Stimulated activated CD4-positive, alpha-beta T cell treated with anti-CD3 and anti-CD28 coated beads, Interleukin-15, amount 100 ng/mL, for 24 hours (primary cell): Measurements from ENCODE around the gene DUXB.

Experiments used
- DNase-seq: peaks from one replicate; pipeline ENCODE4 v3.0.0-alpha.2; 2020

Gene DUXB, protein sequence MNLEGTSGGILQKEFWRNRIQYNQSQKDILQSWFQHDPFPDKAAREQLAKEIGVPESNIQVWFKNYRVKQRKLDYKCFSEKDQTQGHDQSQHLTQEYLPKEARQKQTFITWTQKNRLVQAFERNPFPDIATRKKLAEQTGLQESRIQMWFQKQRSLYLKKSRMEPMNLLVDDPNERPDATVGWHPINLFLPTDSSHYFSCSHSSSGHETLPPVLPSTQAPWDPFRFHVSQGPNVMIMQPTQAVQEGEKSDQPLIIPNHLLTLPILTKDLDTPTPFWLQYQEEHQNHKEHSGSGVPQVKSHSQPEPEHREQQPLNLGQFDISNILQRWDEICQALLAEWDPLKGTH

DNA sequence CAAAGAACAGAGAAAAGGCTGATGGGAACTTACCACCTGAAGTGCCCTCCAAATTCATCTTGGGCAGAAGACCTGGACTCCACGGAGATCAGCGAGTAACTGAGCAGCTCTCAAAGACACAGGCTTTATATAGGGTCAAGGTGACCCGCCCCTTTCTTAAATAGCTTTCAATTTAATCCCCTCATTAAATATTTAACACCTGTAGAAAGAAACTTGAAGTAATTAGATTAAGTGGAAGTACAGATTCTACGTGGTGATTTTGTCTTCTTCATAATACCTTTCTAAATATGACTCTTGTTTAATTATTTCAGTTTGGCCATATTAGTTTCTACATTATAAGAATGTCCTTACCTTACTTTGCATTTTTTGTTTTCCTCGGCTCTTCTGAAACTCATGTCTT is at the start of gene DUXB:
TSS of gene DUXB (minus strand) at position 101 of the 400 bp plus-strand sequence. CDS start at position 58, 43 bp downstream.
- no peak for DNase-seq

DNA sequence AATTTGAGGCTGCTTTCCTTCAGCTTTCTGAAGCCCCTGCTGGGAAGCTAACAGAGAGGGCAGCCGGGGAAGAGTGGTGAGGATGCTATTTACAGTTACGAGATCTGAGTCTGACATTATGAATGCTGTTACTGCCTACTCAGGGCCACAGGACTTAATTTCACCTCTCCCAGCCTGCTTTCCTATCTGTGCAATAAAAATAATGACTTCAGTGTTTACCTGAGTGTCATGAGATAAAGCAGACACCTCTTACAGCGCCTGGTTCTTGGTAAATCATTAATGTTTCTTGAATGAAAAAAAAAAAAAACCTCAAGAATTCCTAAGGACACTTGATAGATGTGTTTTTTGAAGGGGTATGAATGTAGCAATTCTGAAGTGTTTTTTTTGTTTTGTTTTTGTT is 49.3 kb upstream of the DUXB start:
- DNase-seq: no peak

DNA sequence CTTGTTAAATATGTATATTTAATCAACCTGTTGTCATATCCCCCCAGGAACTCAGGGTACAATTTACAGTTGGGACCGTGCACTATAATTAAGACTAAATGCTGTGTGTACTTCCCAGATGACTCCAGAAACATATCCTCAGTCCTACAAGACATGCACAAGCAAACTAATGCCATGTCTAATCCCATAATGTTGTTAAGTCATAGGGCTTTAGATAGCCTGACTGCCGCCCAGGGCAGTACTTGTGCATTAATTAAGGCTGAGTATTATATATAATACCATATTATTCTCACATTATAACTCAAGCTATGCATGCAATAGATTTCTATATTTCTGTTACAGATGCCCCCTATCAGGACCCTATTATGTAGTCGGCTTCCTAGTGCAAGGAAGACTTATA is 45.1 kb upstream of the DUXB start:
- DNase-seq: no peak

DNA sequence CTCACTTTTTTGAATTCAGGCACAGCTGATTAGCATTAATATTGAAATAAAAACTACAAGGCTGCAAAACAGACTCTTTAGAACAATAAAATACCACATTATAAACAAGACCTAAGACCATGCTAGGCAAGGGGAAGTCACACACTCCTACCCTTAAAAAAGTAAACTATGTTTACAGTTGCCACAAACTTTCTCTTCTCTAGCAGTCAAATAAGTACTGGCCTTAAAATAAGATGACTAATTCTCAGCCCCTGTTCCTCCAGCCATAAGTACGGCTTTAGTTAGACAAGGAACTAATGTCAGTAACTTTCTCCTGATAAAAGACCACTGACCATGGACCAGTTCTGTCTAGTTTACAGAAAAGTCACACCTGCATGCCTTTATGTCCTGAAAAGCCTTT is 44.6 kb upstream of the DUXB start:
- DNase-seq: no peak

DNA sequence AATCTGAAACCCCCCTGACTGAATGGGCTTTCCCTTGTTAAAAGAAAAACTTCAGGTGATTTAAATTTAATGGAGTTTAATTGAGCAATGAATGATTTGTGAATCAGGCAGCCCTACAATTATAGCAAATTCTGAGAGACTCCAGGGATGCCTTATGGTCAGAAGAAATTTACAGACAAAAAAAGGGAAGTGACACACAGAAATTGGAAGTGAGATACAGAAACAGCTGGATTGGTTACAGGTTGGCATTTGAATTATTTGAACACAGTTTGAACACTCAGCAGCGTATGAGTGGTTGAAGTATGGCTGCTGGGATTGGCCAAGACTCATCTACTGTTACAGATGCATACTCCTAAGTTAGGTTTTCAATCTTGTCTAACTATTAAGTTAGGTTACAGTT is 44.0 kb upstream of the DUXB start:
- no peak for DNase-seq

DNA sequence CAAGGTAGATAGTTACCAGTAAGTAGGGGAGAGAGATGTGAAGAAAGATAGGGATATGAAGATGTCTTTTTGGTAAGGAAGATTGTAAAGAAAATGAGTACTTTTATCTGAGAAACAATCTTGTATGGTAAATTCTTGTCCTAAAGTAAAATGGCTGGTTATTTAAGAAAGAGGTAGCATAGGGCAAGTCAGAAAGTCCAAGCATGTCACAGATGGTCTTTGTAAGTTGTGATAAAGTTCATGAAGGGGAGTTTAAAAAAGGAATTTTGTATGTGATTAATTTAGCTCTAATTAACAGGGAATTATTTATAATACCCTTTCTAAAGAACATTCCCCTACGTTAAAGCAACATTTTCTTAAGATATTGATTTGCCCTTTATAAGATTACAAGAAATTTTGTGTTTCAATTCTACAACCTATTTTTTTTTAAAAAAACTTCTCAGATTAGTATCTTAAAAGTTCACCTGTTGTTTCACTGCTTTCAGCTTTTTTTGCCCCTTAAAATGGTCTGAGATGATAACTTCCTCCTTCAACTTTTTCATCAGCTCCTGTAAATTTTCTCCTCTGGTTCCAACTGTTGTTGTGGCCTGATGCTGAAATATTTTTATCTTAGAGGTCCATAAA is 41.3 kb upstream of the DUXB start:
- no peak for DNase-seq

DNA sequence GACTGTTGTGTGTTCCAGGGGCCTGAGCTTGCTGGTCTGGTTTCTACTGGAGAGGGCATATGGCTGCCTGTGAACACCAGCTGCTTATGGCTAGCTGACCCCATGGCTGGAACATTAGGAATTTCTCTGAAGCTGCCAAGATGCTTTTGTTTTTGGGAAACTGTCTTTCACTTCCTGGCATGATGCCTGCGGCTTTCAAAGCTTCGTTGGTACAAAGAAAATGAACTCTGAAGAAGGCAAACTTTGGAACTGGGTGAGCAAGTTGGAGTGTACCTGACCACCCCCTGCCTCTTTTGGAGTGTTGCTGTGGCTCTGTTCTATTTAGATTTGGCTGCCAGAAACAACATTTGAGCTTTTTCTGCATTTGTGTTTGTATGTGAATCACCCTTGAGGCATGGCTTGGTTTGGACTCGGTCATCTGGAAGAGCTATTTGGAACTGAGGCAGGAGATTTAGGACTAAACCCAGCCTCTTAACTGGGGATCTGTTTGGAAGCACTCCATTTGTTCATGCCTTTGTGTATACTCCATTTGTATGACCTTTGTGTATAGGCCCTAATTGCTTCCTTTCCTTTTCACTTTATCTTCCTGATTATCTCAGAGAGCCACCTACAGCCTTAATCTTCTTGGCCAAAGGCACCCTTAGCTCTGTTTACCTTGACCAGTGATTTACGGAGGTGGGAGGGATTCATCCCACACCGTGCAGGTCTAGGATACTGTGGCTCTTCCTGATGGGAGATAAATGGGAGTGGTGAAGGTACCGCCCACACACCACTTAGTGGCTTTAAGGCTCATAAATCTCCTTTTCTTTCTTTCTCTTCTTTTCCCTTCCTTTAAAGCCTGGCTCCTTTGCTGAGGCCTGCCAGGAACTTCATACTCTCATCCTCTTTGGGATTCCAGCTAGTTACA is 32.3 kb upstream of the DUXB start:
- DNase-seq: no peak

DNA sequence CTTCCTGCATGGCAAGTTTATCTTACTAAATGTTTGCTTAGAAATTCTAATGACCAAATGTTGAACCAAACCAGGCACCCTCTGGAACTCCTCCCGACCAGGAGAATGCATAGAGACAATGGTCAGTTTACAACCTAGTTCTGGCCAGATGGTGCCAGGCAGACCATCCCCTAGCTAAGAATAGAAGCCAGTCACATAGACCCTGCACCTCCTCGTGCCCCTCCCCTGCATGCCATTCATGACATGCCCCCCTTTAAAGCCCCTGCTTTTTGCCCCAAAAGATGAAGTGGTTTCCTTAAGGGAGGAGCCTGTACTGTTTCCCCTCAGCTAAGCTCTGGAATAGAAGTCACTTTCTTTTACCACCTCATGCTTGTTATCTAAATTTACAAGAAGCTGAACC is 31.6 kb upstream of the DUXB start:
- DNase-seq: no peak

DNA sequence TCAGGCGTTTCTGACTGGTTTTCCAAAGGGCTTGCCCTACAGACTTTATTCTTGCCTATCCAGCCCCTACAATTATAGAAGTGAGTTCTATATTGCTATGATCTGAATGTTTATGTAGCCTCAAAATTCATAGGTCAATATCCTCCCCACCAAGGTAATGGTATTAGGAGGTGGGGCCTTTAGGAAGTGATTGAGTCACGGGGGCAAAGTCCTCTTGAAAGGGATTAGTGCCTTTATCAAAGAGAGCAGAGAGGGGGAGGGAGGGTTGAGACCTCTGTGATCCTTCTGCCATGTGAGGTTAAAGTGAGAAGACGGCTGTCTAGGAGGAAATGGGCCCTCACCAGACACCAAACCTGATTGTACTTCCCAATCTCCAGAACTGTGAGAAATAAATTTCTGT is 26.0 kb upstream of the DUXB start:
- no peak for DNase-seq

DNA sequence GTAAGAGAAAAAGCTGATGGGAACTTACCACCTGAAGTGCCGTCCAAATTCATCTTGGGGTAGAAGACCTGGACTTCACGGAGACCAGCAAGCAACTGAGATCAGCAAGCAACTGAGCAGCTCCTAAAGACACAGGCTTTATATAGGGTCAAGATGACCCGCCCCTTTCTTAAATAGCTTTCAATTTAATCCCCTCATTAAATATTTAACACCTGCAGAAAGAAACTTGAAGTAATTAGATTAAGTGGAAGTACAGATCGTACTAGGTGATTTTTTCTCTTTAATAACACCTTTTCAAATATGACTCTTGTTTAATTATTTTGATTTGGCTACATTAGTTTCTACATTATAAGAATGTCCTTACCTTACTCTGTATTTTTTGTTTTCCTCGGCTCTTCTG is 25.1 kb upstream of the DUXB start, which contains the start of gene CPHXL:
TSS of gene CPHXL (minus strand) at position 101 of the 400 bp plus-strand sequence. CDS start at position 53, 48 bp downstream.
- DNase-seq: no peak

DNA sequence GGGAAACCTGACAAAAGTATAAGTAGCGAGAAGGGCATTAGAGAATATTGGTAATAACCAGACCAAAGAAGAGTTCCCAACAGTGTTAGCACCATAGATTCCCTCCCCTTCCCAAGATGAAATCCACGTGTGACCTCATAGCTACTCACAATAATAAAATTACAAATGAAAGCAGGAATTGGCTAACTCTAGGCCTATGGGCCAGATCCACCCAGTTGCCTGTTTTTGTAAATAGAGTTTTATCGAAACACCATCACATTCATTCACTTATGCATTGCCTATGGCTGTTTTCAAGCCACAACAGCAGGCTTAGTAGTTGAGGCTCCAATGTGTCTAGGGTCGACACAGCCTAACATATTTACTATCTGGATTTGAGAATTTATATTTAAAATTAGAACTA is 17.2 kb upstream of the DUXB start:
- DNase-seq: no peak

DNA sequence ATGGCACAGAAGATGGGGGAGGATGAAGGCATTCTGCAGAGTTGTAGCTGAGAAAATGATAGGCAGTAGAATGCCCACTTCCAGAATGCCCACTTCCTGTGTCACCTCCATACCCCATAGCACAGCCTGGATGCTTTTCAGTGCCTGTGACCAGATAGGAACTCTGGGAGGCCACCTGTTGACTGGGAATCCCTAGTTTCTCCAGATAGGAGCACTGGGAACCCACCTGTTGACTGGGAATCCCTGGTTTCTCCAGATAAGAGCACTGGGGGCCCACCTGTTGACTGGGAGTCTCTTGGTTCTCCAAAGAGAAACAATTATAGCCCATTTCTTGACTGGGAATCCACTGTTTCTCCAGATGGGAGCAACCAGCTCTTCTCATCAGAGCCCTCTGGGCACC is 13.4 kb upstream of the DUXB start:
- no peak for DNase-seq

DNA sequence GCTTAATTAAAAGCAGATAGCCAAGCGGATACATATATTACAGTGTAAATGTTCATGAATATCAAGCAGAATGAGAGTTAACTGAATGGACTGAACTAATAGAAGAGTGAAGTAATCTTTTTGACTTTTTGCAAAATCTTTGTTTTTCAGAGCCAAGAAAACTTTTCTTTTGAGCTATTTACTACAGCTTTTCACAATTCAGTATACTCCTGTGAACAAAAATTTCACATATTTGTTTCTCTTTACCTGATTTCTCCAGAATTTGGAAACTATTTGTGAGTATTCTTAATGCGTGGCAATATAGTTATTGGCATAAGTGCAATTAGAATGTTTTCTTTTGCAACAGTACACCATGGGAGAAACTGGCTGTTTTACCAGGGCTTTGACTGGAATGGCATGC is 9.1 kb upstream of the DUXB start:
- no peak for DNase-seq

DNA sequence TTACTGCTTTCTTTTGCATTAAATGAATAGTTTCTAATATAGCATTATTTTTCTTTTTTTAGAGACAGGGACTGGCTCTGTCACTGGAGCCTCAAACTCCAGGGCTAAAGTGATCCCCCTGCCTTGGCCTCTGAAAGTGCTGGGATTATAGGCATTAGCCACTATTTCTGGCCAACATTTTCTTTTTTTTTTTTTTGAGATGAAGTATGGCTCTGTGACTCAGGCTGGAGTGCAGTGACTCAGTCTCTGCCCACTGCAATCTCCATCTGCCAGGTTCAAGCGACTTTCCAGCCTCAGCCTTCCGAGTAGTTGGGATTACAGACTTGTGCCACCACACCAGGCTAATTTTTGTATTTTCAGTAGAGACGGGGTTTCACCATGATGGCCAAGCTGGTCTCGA is 2.0 kb upstream of the DUXB start:
- DNase-seq: no peak

DNA sequence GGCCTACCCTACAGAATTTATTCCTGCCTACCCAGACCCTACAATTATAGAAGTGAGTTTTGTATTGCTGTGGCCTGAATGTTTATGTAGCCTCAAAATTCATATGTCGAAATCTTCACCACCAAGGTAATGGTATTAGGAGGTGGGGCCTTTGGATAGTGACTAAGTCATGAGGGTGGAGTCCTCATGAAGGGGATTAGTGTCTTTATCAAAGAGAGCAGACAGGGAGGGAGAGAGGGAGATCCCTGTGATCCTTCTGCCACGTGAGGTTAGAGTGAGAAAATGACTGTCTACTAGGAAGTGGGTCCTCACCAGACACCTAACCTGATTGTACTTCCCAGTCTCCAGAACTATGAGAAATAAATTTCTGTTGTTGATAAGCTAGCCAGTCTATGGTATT is 981 bp upstream of the DUXB start:
- no peak for DNase-seq

DNA sequence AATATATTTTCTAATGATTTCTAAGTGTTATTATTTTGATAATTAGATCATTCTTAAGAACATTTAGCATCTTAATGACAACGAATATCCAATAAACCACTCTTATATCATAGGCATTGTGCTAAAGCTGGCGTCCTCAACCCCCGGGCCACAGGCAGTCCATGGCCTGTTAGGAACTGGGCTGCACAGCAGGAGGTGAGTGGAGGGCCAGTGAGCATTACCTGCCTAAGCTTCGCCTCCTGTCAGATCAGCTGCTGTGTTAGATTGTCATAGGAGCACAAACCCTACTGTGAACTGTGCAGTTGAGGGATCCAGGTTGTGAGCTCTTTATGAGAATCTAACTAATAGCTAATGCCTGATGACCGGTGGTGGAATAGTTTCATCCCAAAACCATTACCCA is 3.7 kb downstream of the DUXB start:
- DNase-seq: no peak

DNA sequence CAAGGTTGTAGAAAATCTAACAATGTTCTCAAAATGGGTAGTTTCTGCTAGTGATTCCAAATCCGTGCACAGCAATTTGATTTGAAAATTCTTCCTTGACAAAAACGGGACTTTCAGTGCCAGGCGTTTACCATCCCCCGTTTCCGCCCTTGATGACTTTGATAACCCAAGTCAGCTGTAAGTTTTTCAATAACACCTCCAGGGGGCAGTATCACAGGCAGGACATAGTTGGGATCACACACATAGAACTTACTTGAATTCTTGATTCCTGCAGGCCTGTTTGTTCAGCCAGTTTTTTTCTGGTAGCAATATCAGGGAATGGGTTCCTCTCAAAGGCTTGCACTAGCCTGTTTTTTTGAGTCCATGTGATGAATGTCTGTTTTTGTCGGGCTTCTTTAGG is 5.6 kb downstream of the DUXB start:
- no peak for DNase-seq

DNA sequence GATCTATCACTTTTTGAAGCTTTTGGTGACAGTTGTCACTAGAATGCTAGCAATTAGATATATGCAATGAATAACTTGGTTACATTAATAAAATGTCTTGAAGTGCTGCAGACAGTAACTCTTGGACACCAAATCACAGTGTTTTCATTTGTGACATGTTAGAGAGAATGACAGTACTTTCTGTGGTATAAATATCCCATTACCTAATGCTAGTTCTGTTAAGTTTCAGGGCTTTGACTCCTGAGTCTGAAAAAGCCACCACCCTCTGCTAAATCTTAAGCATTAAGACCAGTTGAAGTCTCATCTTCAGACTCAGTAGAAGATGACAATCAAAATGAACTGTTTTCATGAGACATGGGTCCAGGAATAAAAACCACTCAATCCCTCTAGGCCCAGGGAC is 13.9 kb downstream of the DUXB start:
- no peak for DNase-seq

DNA sequence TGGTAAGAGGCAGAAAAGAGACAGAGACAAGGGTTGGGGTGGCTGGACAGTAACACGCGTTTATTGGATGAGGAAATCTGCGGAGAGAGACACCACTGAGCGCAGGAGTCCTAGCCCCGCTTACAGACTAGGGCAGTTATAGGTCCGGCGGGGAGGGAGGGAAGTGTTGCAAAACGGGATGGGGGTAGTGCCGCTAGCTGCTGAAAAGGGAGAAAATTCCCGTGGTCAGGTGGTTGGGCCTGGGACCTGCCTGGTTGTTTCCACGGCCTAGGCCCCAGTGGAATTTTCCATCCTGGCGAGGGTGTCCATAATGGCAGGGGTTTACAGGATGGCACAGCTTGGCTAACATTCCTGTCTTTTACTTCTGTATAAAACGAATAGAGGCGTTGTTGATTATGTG is 19.0 kb downstream of the DUXB start:
- DNase-seq: no peak

DNA sequence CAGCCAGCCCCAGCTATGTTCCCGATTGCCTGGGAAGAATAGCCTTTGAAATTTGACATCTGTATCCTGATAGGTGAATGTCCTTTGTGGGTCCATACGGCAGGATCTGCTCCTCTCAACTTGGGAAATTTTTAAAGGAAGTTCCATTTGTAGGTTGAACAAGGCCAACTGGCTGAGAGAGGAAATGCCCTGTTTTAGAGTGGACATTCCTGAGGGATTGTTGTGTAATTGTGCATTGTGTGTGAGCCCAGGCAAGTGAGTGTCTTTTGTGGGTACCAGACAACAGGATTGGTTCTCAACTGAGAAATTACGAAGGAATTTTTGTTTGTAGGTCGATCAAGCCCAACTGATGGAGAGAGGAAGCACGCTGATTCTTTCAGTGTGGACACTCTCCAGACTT is 21.9 kb downstream of the DUXB start:
- no peak for DNase-seq

DNA sequence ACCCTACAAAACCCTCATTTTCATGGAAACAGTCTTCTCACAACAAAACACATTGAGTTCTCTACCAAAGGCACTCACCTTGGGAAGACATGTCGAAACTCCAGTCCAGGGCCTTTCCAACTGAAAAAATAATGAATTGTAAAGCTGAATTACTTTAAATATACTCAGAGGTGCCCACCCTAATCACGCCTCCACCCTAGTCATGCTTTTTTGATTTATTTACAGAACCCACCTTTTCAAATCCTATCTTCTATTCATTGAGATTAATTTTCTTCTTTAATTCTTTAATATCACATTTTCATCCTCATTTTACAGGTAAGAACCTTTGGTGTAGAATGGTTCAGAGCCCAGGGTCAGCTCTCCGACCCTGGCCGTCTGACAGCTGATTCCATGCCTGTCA is 24.4 kb downstream of the DUXB start, which contains the start of gene CPHXL2:
TSS of gene CPHXL2 (minus strand) at position 101 of the 400 bp plus-strand sequence. CDS start at position 91, 10 bp downstream.
- no peak for DNase-seq

DNA sequence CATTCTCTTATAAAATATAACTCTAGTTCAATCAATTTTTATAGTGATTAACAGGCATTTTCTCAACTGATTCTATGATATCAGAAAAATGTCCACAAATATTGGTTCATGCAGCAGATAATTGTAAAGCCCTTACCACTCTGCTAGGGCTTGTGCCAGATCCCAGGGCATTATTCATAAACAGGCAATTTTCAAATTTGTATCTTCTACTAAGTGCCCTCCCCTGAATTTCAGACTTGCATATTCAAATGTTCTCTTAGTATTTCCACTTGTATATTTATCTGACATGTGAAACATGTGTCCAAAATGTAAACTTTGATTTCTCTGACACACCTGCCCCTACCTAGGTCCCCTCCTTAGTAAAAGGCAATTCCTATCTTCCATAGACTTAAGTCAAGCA is 33.8 kb downstream of the DUXB start:
- no peak for DNase-seq

DNA sequence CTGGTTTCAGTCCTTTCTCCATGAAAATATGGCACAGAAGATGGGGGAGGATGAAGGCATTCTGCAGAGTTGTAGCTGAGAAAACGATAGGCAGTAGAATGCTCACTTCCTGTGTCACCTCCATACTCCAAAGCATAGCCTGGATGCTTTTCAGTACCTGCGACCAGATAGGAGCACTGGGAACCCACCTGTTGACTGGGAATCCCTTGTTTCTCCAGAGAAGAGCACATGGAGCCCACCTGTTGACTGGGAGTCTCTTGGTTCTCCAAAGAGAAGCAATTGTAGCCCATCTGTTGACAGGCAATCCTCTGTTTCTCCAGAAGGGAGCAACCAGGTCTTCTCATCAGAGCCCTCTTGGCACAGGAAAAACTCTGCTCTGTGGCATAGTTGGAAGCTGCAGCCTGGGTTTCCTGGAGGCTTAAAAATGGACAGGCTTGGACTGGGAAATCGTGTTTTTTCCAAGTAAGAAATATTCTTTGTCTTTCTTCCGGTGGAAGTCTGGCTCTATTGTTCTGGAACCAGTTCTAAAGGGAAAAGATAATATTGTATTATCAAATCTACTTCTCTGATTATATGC is 40.4 kb downstream of the DUXB start:
- DNase-seq: no peak
